Measurements from ENCODE around the gene KDM6B.

Gene KDM6B

GRCh38 chr17:7794075-7794663 is 39.8 kb upstream of the KDM6B start:
- TF ChIP-seq CTCF (conservative IDR thresholded peaks at IDR 0.05; ENCODE audit: control insufficient read depth, insufficient read depth, low read depth, low read length): no peak
- no peak overlapping the region for H3K4me3 ChIP-seq (ENCODE audit: control insufficient read depth, low read depth, low read length)
- DNase-seq (ENCODE audit: low read depth): no peak

- no peak for TF ChIP-seq CTCF (conservative IDR thresholded peaks at IDR 0.05; ENCODE audit: control insufficient read depth, insufficient read depth, low read depth, low read length)
- DNase-seq (ENCODE audit: low read depth): no peak
- H3K4me3 ChIP-seq (ENCODE audit: control insufficient read depth, low read depth, low read length): no peak overlapping the region
Observed at GRCh38 chr17:7797976-7798375, 36.0 kb upstream of the KDM6B start.

DNA sequence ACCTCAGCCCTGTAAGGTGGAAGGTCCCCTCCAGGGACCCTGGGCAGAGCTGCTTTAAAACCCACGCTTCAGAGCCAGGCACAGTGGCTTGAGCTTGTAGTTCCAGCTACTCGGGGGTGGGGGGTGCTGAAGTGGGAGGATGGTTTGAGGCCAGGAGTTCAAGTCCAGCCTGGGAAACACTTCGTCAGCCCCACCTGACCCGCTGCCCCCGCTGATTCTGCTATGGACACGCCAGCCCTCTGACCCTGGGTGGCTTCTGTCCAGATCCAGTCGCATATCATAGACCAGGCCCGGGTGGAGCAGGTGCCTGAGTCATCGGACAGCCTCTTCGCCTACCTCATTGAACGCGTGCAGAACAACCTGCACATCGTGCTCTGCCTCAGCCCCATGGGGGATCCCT is 35.2 kb upstream of the KDM6B start:
- H3K4me3 ChIP-seq (ENCODE audit: control insufficient read depth, low read depth, low read length): no peak overlapping the region
- no peak for DNase-seq (ENCODE audit: low read depth)
- no peak for TF ChIP-seq CTCF (conservative IDR thresholded peaks at IDR 0.05; ENCODE audit: control insufficient read depth, insufficient read depth, low read depth, low read length)

- DNase-seq (ENCODE audit: low read depth): peak; percentile 37
- TF ChIP-seq CTCF (conservative IDR thresholded peaks at IDR 0.05; ENCODE audit: control insufficient read depth, insufficient read depth, low read depth, low read length): no peak
- peak overlapping the region; percentile 6 for H3K4me3 ChIP-seq (ENCODE audit: control insufficient read depth, low read depth, low read length)
Observed at GRCh38 chr17:7803981-7804380, 30.0 kb upstream of the KDM6B start.

GRCh38 chr17:7806587-7806986 is 27.4 kb upstream of the KDM6B start:
- no peak overlapping the region for H3K4me3 ChIP-seq (ENCODE audit: control insufficient read depth, low read depth, low read length)
- no peak for DNase-seq (ENCODE audit: low read depth)
- TF ChIP-seq CTCF (conservative IDR thresholded peaks at IDR 0.05; ENCODE audit: control insufficient read depth, insufficient read depth, low read depth, low read length): no peak

DNA sequence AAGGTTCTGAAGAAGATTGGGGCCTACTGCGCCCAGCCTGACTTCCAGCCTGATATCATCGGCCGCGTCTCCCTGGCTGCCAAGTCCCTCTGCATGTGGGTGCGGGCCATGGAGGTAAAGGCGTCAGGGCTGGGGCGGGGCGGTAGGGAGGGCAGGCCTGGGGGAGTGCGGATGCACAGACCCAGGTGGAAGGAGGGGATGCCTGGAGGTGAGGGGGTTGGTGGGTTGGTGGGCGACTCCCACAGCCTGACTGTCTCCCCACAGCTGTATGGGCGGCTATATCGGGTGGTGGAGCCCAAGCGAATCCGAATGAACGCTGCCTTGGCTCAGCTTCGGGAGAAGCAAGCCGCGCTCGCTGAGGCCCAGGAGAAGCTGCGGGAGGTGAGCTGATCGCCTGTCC is 26.8 kb upstream of the KDM6B start:
- no peak overlapping the region for H3K4me3 ChIP-seq (ENCODE audit: control insufficient read depth, low read depth, low read length)
- no peak for DNase-seq (ENCODE audit: low read depth)
- TF ChIP-seq CTCF (conservative IDR thresholded peaks at IDR 0.05; ENCODE audit: control insufficient read depth, insufficient read depth, low read depth, low read length): no peak

Measured in fibroblast of mammary gland (primary cell).